ENCODE results near the gene HLTF.

The HLTF gene

DNA sequence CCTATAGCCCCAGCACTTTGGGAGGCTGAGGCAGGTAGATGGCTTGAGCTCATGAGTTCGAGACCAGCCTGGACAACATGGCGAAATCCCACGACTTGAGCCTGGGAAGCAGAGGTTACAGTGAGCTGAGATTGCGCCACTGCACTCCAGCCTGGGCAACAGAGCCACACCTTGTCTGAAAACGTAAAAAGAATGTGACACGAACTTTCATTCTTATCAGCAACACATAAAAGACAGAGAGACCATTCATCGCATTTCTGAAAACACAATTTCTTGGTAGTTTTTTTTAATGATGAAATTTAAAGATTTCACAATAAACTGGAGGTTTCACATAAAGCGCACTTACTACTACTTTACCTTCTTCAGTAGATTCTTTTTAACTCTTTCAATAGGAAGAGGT, 18.4 kb downstream of the HLTF start:
- DNase-seq (ENCODE audit: insufficient read length, low spot score): no peak
- no peak for FAIRE-seq
- TF ChIP-seq, protein P1, sequence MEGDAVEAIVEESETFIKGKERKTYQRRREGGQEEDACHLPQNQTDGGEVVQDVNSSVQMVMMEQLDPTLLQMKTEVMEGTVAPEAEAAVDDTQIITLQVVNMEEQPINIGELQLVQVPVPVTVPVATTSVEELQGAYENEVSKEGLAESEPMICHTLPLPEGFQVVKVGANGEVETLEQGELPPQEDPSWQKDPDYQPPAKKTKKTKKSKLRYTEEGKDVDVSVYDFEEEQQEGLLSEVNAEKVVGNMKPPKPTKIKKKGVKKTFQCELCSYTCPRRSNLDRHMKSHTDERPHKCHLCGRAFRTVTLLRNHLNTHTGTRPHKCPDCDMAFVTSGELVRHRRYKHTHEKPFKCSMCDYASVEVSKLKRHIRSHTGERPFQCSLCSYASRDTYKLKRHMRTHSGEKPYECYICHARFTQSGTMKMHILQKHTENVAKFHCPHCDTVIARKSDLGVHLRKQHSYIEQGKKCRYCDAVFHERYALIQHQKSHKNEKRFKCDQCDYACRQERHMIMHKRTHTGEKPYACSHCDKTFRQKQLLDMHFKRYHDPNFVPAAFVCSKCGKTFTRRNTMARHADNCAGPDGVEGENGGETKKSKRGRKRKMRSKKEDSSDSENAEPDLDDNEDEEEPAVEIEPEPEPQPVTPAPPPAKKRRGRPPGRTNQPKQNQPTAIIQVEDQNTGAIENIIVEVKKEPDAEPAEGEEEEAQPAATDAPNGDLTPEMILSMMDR (IDR thresholded peaks at IDR 0.05; ENCODE audit: insufficient read depth, missing control alignments): no peak

DNA sequence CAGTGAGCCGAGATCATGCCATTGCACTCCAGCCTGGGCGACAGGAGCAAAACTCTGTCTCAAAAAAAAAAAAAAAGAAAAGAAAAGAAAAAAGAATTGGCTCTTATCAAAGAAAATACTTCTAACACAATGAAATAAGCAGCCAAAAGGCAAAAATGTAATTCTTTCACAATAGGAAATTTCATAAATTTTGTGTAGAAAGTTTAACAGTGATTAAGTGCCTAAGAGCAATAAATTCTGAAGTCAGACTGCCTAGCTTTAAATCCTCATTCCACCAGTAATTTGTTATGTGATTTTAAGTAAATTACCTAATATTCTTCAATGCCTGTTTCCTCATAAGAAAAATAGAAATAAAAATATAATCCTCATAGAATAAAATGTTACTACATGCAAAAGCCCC, 24.6 kb downstream of the HLTF start:
- DNase-seq (ENCODE audit: insufficient read length, low spot score) (no peak), FAIRE-seq (no peak)
- TF ChIP-seq, protein P1 (IDR thresholded peaks at IDR 0.05; ENCODE audit: insufficient read depth, missing control alignments): no peak

DNA sequence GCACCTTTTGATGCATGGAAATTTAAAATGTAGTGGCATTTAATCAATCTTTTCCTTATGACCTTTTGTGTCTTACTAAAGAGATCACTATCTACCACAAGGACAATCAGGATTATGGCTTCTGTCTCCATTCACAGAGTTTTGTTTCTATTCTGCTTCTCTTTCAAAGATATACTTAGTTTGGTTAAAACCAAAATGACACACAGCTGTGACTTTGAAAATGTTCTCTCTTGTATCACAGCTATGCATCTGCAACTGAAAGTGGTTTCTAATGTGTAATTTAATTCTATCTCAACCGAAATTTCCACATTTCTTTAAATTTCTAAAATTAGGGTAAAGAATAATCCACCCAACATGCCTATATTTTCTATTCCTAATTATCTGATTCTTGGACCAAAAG, 27.7 kb downstream of the HLTF start:
- DNase-seq (ENCODE audit: insufficient read length, low spot score): no peak
- no peak for FAIRE-seq
- TF ChIP-seq, protein P1 (IDR thresholded peaks at IDR 0.05; ENCODE audit: insufficient read depth, missing control alignments): no peak

DNA sequence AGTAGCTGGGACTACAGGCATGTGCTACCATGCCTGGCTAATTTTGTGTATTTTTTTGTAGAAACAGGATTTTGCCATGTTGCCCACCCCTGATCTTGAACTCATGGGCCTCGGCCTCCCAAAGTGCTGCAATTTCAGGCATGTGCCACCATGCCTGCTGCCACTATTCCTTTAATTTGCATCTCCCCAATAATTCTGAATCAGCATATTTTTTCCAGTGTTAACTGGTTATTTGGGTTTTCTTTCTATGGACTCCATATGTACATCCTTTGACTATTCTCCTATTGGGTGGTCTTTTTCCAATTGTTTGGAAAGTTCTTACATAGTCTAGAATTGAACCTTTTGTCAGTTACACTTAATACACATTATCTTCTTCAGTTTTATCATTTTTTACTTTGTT, 28.1 kb downstream of the HLTF start:
- FAIRE-seq (no peak), DNase-seq (ENCODE audit: insufficient read length, low spot score) (no peak)
- TF ChIP-seq, protein P1 (IDR thresholded peaks at IDR 0.05; ENCODE audit: insufficient read depth, missing control alignments): no peak

DNA sequence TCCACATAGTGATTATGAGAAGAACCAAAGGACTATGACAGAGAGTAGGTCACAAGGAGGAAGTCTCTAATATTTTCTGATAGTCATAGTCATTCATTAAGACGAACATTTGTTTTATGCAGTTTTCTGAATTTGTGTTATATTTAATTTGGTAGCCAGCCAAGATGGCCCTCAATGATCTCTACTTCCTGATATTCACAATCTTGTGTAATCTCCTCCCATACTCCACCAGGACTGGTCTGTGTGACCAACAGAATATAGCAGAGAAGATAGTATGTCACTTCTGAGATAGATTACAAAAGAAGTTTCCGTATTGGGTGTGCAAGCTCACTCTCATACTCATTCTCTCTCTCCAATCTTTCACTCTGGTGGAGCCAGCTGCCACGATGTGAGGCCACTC, 30.8 kb downstream of the HLTF start:
- TF ChIP-seq, protein P1 (IDR thresholded peaks at IDR 0.05; ENCODE audit: insufficient read depth, missing control alignments): no peak
- no peak for FAIRE-seq
- DNase-seq (ENCODE audit: insufficient read length, low spot score): no peak

DNA sequence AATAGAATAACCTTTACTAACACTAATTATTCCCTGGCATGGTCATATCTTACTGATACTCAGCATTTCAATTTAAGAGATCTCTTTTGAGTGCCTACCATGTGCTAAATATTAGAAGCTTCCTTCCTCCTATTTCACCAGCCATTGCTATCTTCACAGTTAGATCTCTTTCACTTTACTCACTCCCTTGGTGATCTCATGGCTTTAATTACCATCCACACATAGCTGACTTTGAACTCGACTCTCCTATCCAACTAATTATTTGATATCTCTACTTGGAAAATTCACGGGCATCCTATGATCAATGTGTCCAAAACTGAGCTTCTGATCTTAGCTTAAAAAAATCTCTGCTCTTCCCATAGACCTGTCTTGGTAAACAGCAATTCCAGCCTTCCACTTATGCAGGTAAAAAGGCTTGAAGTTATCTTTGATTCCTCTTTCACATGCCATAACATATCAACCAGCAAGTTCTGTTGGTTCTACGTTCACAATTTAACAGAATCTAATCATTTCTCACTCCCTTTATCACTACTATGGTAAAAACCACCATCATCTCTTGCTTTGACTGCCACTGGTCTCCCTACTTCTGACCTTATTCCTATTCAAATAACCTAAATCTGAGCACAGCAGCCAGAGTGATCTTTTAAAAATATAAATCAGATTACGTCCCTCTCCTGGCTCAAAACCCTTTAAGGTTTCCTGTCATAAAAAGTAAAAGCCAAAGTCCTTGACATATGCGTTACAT, 41.8 kb downstream of the HLTF start:
- FAIRE-seq (no peak), DNase-seq (ENCODE audit: insufficient read length, low spot score) (no peak)
- TF ChIP-seq, protein P1 (IDR thresholded peaks at IDR 0.05; ENCODE audit: insufficient read depth, missing control alignments): no peak

DNA sequence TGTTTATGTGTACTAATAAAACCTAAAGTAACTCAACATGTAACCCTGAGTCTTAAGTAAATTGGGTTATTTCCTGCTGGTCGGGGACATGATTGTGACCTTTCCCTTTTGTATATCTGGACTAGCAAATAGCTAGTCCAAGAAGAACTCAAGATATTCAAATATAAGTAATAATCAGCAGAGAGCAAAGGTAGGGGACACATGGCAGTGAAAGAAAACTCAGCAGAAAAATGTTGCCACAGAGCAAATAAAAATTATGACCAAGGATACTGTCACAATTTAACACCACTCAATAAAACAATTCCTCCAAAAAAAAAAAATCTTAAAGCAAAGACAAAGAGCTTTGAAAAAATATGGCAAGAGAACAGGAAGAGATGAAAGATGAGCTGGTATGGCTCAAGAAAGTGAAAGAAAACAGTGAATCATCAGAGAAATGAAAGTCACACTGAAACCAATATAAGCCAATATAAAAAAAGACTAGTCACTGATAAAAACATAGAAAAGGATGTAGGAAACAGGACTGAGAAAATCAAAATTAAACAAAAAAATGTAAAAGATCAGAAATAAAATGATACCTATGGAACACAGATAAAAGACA, 43.4 kb downstream of the HLTF start:
- TF ChIP-seq, protein P1 (IDR thresholded peaks at IDR 0.05; ENCODE audit: insufficient read depth, missing control alignments): no peak
- DNase-seq (ENCODE audit: insufficient read length, low spot score) (no peak), FAIRE-seq (no peak)
